IPS-NIHi11 (cell line): ENCODE data around the gene TNS1.
A peak's percentile ranks its signal among the peaks of the same experiment; 100 is the strongest.
"Not testable (repeated sequence)": the region's sequence is repeated elsewhere in the genome, so short reads cannot be mapped to it uniquely, and the experiment has no call there.

Source experiments
- DNase-seq: peaks from one replicate; pipeline ENCODE4 v3.0.0; 2012; ENCODE audit warnings: mixed read lengths, low spot score

TNS1 gene

DNA sequence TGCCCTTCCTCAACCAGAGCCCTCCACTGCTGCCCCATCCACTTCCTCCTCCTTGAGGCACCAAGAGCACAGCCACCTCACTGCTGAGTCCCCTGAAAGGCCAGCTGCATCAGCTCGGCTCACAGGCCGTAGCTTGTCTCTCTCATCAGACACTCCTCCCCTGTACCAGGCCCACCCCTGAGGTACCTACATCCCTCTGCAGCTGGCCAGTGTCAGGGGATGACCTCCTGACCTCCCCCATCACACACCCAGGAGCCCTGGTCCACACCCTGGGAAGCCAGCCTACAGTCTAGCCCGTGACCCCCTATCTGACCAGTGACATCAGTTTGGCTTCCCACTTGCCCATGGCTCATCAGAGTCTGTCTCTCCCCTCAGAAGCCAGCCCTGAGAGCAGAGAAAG is 205.6 kb downstream of the TNS1 start:
- DNase-seq, result peak; percentile 1

DNA sequence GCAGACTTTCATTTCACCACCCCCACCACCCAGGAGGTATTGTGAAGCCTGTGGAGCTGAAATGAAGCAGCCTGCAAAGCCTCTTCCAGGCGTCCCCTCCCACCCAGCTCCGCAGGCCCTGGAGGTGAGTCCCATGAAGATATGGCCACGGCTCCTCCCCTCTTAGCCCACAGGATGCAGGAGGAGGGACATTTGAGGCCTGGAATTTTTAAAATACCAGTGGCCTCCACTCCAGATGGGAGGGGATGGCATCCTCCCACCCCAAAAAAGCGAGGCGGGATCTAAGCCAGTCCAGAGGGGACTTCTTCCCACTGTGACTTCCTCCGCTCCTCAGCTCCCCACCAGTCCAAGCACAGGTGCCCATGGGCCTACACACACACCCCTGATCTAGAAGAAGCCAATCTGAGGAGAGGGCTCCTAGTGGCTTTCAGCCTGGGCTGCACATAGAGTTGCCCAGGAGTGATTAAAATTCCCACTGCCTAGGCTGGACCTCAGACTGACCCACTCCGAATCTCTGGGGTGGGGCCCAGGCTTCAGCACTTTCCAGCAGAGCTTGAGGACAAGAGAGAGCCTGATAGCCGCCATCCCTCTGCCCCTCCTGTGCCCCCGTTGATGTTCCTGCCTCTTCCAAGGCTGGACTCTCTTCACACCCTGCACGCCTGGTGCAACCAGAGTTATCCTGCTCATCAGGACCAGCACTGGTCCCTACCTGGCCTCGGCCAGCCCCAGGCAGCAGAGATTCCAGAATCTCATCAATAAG is 206.9 kb downstream of the TNS1 start:
- peak; percentile 33 for DNase-seq

- DNase-seq, result no peak
These were observed 207.7 kb downstream of the TNS1 start for GRCh38 chr2:217795067-217795466.

GRCh38 chr2:217794133-217794986 is 208.4 kb downstream of the TNS1 start:
- DNase-seq, result no peak

GRCh38 chr2:217793566-217794132 is 209.1 kb downstream of the TNS1 start:
- no peak for DNase-seq

GRCh38 chr2:217792626-217793527 is 209.9 kb downstream of the TNS1 start:
- DNase-seq, result no peak

DNA sequence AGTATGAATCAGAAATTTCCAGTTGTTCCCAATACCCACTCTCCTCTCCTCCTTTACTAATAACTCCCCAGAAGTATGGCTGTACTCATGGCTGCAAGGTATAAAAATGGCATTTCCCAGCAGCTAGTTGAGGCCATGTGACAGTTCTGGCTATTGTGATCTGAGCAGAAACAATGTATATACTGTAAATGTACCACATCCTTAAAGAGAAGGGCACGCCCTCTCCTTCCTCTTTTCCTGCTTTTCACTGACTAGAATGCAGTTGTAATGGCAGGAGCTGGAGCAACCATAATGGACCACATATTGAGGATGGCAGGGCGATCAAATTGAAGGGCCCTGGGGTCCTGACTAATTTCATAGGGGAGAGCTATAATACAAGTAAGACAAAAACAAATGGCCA is 211.2 kb downstream of the TNS1 start:
- DNase-seq, result no peak

- no peak for DNase-seq
These were observed 212.0 kb downstream of the TNS1 start for GRCh38 chr2:217790681-217791392.

GRCh38 chr2:217790195-217790594 is 212.6 kb downstream of the TNS1 start:
- DNase-seq, result no peak

- DNase-seq, result no peak
These were observed 213.0 kb downstream of the TNS1 start for GRCh38 chr2:217789736-217790181.

- DNase-seq, result peak; percentile 85
These were observed 213.6 kb downstream of the TNS1 start for GRCh38 chr2:217789003-217789735.

- no peak for DNase-seq
These were observed 214.2 kb downstream of the TNS1 start for GRCh38 chr2:217788669-217789002.

DNA sequence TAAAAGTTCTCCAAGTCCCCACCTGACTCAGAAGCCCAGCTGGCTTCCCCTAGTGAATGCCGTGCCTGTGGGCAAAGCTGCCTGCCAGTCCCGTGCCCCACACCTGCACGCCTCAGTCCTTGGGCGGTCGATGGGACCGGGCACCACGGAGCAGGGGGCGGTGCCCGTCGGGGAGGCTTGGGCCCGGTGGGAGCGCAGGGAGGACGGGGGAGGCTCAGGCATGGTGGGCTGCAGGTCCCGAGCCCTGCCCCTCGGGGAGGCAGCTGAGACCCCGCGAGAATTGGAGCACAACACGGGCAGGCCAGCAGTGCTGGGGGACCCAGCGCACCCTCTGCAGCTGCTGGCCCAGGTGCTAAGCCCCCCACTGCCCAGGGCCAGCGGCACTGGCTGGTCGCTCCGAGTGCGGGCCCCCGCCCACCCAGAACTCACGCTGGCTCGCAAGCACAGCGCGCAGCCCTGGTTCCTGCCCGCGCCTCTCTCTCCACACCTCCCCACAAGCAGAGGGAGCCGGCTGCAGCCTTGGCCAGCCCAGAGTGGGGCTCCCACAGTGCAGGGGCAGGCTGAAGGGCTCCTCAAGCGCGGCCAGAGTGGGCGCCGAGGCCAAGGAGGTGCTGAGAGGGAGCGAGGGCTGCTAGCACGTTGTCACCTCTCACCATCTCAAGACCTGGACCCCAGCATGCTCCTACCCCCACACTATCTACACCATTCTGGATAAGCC is 215.5 kb downstream of the TNS1 start:
- no peak for DNase-seq

DNA sequence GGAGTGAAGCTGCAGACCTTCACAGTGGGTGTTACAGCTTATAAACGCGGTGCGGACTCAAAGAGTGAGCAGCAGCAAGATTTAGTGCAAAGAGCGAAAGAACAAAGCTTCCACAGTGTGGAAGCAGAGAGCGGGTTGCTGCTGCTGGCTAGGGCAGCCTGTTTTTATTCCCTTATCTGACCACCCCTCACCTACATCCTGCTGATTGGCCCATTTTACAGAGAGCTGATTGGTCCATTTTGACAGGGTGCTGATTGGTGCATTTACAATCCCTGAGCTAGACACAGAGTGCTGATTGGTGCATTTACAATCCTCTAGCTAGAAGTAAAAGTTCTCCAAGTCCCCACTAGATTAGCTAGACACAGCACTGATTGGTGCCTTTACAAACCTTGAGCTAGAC is 216.2 kb downstream of the TNS1 start:
- not testable (repeated sequence) for DNase-seq

DNA sequence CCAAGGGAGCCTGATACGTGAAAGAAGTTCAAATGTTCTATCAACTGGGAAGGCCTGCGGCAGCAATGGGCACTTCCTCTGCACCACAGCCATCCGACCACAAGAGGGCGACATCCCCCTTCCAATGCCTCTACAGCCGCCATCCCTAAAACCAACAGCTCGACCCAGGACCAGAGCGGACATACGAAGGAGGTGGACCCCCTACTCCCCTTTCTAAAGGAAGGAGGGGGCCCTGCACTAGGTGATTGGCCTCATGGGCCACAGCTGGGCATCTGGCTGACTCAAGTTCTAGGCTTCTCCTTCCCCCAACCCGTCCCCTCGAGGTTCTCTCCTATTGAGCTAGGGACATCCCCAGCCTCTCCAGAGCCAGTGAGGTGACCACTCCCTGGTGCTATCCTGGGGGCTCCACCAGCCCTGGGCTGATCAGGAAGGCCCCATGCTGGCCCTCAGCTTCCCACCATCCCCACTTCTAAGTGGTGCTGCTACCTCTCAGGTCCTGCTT is 217.2 kb downstream of the TNS1 start:
- DNase-seq, result peak; percentile 83

DNA sequence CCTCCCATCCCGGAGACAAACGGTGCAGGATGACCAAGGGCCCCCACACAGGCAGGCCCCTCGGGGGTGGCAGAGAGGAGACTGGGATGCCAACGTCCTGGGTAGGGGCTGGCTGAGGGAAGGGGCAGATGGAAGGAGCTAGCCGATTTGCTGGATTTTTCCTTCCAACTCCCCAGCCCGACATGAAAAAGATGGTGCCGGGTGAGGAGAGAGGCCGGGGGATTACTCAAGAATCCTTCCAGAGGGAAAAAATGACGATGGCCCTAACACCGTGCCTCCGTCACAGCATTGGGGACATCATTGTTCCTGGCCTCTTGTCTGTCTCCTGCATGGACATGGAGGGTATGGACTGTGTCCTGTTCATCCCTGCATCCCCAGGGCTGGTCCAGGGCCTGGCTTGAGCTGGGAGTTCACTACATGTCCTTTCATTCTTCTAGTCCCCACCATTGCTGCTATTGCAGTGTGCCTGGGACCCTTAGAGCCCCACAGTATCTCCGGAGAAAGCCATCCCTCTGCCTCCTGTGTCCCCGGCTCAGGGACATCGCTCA is 217.7 kb downstream of the TNS1 start:
- no peak for DNase-seq

GRCh38 chr2:217783243-217783642 is 219.6 kb downstream of the TNS1 start:
- DNase-seq, result no peak

- DNase-seq, result no peak
These were observed 224.9 kb downstream of the TNS1 start for GRCh38 chr2:217777906-217778305.

DNA sequence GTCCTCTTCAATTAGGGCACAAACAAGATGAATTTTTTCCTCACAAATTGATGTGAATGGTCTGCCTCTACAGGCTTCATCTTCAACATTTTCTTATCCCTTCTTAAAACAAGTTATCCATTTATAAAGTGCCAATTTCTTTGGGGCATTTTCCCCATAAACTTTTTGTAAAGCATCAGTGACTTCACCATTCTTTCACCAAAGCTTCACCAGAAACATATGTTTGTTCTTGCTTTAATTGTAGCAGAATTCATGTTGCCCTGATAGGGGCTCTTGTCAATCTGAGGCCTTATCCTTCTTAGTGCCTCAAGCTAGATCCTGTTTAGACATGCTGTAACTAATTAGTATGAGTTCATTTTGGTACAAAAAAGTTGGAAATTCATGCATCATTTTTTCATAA is 226.2 kb downstream of the TNS1 start:
- no peak for DNase-seq
